Stimulated activated memory B cell treated with anti-CD40 and anti-IgM and Interleukin-4, amounts not matched to agents 10 μg/mL and 1 μg/mL and 100 μg/mL, for 72 hours (primary cell): Measurements from ENCODE around the gene TRIM47.

Source experiments
- ATAC-seq: fragments of 150-1000 bp; cut with Tn5 transposase; 2 replicates; pipeline ENCODE4 v1.10.0; 2021
- H3K27ac Mint-ChIP-seq: one replicate; pipeline ENCODE4 v1.8.0; 2022; ENCODE audit warnings: mild to moderate bottlenecking, mixed read lengths
- H3K27me3 Mint-ChIP-seq: one replicate; pipeline ENCODE4 v1.8.0; 2022; ENCODE audit warnings: mixed read lengths
- H3K36me3 Mint-ChIP-seq: one replicate; pipeline ENCODE4 v1.8.0; 2022; ENCODE audit warnings: mixed read lengths
- H3K4me1 Mint-ChIP-seq: one replicate; pipeline ENCODE4 v1.8.0; 2022; ENCODE audit warnings: mixed read lengths
- H3K4me3 Mint-ChIP-seq: one replicate; pipeline ENCODE4 v1.8.0; 2022; ENCODE audit warnings: mild to moderate bottlenecking, moderate library complexity, mixed read lengths
- H3K9me3 Mint-ChIP-seq: one replicate; pipeline ENCODE4 v1.8.0; 2022; ENCODE audit warnings: mixed read lengths

TRIM47 gene

DNA sequence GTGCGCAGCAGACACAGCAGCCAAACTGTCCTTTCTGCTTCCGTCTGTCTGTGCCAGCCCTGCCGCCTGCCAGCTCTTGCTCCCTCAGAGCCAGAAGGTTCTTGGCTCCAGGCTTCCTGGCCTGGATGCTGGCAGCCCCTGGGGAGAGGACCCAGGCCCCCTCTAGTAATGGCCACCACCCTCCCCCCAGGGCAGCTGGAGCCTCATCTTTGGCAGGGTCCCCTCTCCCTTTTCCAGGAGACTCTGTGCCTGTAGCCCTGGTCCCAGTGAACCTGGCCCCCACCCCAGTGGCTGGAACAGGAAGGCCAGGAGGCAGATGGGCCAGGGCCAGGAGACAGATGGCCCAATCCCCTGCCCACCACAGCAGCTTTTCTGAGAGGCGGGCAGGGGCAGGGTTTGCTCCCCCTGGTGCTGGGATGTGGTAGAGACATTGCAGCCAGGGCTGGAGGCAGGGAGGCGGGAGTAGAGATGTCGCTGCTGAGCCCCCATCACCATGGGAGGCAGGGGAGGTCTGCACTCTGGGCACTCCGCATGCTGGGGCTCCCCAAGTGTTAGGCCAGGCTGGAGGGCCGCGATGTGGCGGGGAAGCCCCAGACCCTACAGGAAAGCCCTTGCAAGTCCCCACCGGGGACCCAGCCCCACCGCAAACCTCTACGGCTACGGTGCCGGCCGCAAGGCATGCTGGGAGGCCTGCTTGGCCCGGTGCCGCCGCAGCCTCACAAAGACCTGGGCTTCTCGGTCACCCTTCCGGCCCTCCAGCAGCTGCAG is 50.9 kb downstream of the TRIM47 start:
- Mint-ChIP-seq H3K27ac (peak overlapping the region; percentile 80), H3K9me3 (no peaks in the 10 kb centered on the region), H3K36me3 (peaks cover 32% of the 10 kb centered on the region), H3K4me1 (peaks cover 25% of the 10 kb centered on the region), H3K4me3 (peak overlapping the region; percentile 55), H3K27me3 (no peaks in the 10 kb centered on the region)
- ATAC-seq, result peak; percentile 77

DNA sequence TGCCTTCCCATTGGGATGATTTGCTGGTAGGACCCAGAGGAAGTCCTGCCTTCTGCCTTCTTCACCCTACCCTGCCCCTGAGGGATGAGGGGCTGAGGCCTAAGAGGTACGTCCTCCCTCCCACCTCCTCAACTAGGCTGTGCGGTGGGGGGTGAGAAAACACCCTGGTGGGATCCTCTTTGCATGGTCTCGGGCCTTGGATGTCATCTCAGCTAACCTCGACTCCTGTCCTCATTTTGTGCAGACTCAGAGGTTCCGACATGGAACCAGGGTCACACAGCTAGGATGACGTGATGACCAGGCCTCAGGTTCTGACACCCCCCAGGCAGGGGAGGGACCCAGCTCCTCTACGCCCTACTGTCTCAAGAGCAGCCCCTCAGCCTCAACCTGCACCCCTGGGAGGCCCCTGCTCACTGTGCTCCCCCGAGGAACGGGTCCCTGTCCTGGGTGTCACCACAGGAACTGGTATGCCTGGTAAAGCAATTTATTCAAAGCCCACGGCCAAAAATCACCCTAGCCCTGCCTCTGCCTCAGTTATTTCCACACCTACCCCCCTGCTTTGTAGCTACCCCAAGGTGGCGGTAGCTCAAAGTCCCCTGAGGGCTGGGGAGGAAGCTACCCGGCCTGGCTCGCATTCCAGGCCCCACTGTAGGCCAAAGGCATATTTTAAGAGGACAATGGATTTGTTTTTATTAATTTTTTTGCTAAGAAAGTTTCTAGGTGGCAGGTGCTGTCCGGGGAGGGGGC is 51.6 kb downstream of the TRIM47 start:
- Mint-ChIP-seq H3K36me3 (peaks cover 26% of the 10 kb centered on the region), H3K27ac (peak overlapping the region; percentile 80), H3K27me3 (no peaks in the 10 kb centered on the region), H3K4me1 (peaks cover 27% of the 10 kb centered on the region), H3K9me3 (no peaks in the 10 kb centered on the region), H3K4me3 (no peak overlapping the region)
- ATAC-seq, result no peak

DNA sequence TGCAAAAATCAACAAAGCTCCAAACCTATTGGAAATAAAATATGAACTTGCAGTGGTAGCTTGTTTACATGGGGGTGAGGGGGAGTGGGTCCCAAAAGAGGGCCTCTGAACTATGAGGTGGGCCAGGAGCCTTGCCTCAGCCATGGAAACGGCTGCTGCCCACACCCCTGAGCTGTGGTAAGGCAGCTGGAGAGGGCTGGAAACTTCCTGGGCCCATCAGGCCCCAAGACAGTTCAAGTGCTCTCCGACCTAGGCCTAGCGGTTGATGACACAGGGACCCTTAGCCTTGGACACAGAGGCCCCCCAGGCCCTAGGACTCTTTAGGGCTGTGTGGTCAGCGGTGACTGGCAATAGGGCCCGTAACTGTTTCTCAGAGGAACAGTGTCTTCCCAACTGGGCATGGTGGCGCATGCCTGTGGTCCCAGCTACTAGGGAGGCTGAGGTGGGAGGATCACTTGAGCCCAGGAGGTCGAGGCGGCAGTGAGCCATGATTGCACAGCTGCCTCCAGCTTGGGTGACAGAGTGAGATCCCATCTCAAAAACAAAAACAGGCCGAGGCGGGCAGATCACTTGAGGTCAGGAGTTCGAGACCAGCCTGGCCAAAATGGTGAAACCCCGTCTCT is 52.5 kb downstream of the TRIM47 start:
- H3K4me3 Mint-ChIP-seq, result no peak overlapping the region
- H3K9me3 Mint-ChIP-seq, result no peaks in the 10 kb centered on the region
- H3K27me3 Mint-ChIP-seq, result no peaks in the 10 kb centered on the region
- H3K4me1 Mint-ChIP-seq, result peaks cover 35% of the 10 kb centered on the region
- H3K27ac Mint-ChIP-seq, result no peak overlapping the region
- no peak for ATAC-seq
- peaks cover 31% of the 10 kb centered on the region for H3K36me3 Mint-ChIP-seq

DNA sequence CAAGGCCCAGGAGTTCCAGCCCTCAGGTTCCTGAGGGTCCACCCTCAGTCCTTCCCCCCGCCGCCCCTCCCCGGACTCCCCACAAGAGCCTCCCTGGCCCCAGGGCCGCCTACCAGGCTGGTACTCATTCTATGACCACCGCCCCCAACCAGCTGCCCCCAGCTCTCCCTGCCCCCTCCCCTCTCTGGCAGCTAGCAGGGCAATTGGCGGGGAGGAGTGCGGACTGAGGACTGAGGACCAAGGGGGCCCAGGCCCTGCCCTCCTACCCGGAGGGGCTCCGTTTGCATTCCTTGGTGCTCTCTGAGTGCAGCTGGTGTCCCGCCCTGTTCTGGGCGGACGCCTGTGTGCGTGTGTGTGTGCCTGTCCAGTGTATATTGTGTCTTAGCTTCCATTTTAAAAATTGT is 53.2 kb downstream of the TRIM47 start:
- H3K36me3 Mint-ChIP-seq, result peaks cover 31% of the 10 kb centered on the region
- no peaks in the 10 kb centered on the region for H3K27me3 Mint-ChIP-seq
- peaks cover 37% of the 10 kb centered on the region for H3K4me1 Mint-ChIP-seq
- no peaks in the 10 kb centered on the region for H3K9me3 Mint-ChIP-seq
- H3K27ac Mint-ChIP-seq, result no peak overlapping the region
- ATAC-seq, result no peak
- H3K4me3 Mint-ChIP-seq, result no peak overlapping the region

DNA sequence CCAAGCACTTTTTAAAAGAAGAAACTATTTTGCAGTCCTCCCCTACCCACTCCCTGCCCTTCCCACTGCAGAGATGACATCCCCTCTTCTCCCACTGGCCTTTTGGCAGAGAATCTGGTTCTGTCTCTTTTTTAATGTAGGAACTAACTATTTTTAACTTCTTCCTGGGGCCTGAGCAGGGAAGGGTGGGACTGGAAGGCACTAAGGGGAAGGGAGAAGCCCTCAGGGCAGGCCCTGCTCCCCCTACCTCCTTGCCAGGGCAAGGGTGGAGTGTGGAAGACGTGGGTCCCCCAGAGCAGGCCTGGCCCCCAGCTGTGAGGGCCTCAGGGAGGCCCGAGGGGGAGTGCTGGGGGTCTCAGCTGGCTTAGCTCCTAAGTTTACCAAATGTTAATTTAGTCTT is 53.7 kb downstream of the TRIM47 start:
- H3K4me1 Mint-ChIP-seq, result peaks cover 37% of the 10 kb centered on the region
- H3K4me3 Mint-ChIP-seq, result no peak overlapping the region
- H3K27me3 Mint-ChIP-seq, result no peaks in the 10 kb centered on the region
- no peak for ATAC-seq
- H3K27ac Mint-ChIP-seq, result no peak overlapping the region
- peaks cover 31% of the 10 kb centered on the region for H3K36me3 Mint-ChIP-seq
- H3K9me3 Mint-ChIP-seq, result no peaks in the 10 kb centered on the region
